NT2/D1 (cell line): ENCODE results near the gene PDE8A.

Experiments
- SUZ12 ChIP-seq: IDR thresholded peaks from 2 replicates; pipeline ENCODE4 v1.6.1; 2011; ENCODE audit not compliant: insufficient read length, insufficient read depth; ENCODE audit errors: extremely low read depth
- ZNF274 ChIP-seq: IDR thresholded peaks from 2 replicates; pipeline ENCODE4 v1.6.1; 2011; ENCODE audit warnings: mild to moderate bottlenecking, low read depth, low read length

DNA sequence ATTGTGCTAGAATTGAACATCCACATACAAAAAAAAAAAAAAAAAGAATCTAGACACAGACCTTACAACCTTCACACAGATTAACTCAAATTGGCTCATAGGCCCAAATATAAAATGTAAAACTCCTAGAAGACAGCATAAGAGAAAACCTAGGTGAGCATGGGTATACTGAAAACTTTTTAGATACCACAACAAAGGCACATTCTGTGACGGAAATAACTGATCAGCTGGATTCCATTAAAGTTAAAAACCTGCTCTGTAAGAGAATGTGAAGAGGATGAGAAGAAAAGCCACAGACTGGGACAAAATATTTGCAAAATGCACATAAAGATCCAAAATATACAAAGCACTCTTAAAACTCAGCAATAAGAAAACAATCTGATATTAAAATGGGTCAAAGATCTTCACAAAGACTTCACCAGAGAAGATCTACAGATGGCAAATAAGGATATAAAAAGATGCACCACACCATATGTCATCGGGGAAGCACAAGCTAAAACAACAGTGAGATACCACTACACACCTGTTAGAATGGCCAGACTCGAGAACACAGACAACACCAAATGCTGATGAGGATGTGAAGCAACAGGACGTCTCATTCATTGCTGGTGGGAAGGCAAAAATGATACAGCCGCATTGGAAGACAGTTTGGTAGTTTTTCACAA lies 167.9 kb downstream of the PDE8A start:
- no peak for TF ChIP-seq ZNF274
- no peak for TF ChIP-seq SUZ12
